Endothelial cell (in vitro differentiated cells): ENCODE results near the gene BBLN. TPM values are rescaled to one million over a fixed set of nuclear protein-coding genes. Genes with fewer than 3 reads are reported as not detected.

ENCODE experiments used
- DNase-seq: peaks from one replicate; pipeline ENCODE4 v3.0.0; 2021; ENCODE audit warnings: low spot score
- H3K27ac Mint-ChIP-seq: one replicate; pipeline ENCODE4 v1.8.0; 2021; ENCODE audit warnings: mixed read lengths, inconsistent platforms; ENCODE audit not compliant: unreplicated experiment
- H3K27me3 Mint-ChIP-seq: one replicate; pipeline ENCODE4 v1.8.0; 2021; ENCODE audit warnings: mild to moderate bottlenecking, moderate library complexity, mixed read lengths, inconsistent platforms; ENCODE audit not compliant: unreplicated experiment
- H3K36me3 Mint-ChIP-seq: one replicate; pipeline ENCODE4 v1.8.0; 2021; ENCODE audit warnings: mild to moderate bottlenecking, low read depth, mixed read lengths, inconsistent platforms; ENCODE audit not compliant: unreplicated experiment
- H3K4me1 Mint-ChIP-seq: one replicate; pipeline ENCODE4 v1.8.0; 2021; ENCODE audit warnings: mild to moderate bottlenecking, mixed read lengths, inconsistent platforms; ENCODE audit not compliant: unreplicated experiment
- H3K4me3 Mint-ChIP-seq: one replicate; pipeline ENCODE4 v1.8.0; 2021; ENCODE audit warnings: mild to moderate bottlenecking, mixed read lengths, inconsistent platforms; ENCODE audit not compliant: unreplicated experiment
- H3K9me3 Mint-ChIP-seq: one replicate; pipeline ENCODE4 v1.8.0; 2021; ENCODE audit warnings: mixed read lengths, inconsistent platforms; ENCODE audit not compliant: unreplicated experiment
- CTCF ChIP-seq: fragments of 200-600 bp; sonication (generic); IDR thresholded peaks from one replicate; pipeline ENCODE4 v1.5.0; 2021; ENCODE audit warnings: antibody characterized with exemption; ENCODE audit not compliant: unreplicated experiment
- total RNA-seq: library from RNA; stranded (reverse); fragmentation: NEBNext Ultra II Directional; extraction: Animal tissue kit (Norgen Biotek cat#: 25700); gene quantifications from one replicate; pipeline ENCODE4 v1.2.1, GENCODE V29; 2021; ENCODE audit not compliant: unreplicated experiment

BBLN gene
- total RNA-seq, 1 donor from 2014 or later: 62.1 TPM

GRCh38 chr9:128153060-128153946 lies 6.8 kb upstream of the BBLN start:
- no peak for TF ChIP-seq CTCF
- no peak overlapping the region for H3K27ac Mint-ChIP-seq
- DNase-seq: no peak

GRCh38 chr9:128153947-128154695 lies 5.9 kb upstream of the BBLN start:
- Mint-ChIP-seq H3K27me3 (peaks cover 4% of the 10 kb centered on the region), H3K4me1 (peaks cover 5% of the 10 kb centered on the region), H3K9me3 (no peaks in the 10 kb centered on the region), H3K27ac (no peak overlapping the region), H3K36me3 (no peaks in the 10 kb centered on the region), H3K4me3 (no peak overlapping the region)
- no peak for TF ChIP-seq CTCF
- DNase-seq: no peak

More at GRCh38 chr9:128153060-128153946, 6.8 kb upstream of the BBLN start:
- Mint-ChIP-seq H3K4me1 (peaks cover 7% of the 10 kb centered on the region), H3K9me3 (no peaks in the 10 kb centered on the region), H3K27me3 (peaks cover 4% of the 10 kb centered on the region), H3K4me3 (no peak overlapping the region), H3K36me3 (no peaks in the 10 kb centered on the region)

GRCh38 chr9:128155736-128156500 lies 4.1 kb upstream of the BBLN start:
- Mint-ChIP-seq H3K27ac (no peak overlapping the region), H3K4me3 (no peak overlapping the region), H3K4me1 (no peaks in the 10 kb centered on the region), H3K27me3 (peaks cover 4% of the 10 kb centered on the region), H3K9me3 (no peaks in the 10 kb centered on the region), H3K36me3 (no peaks in the 10 kb centered on the region)
- DNase-seq: no peak
- no peak for TF ChIP-seq CTCF

- peaks cover 4% of the 10 kb centered on the region for H3K4me1 Mint-ChIP-seq
- no peak for TF ChIP-seq CTCF
- no peak for DNase-seq
- H3K4me3 Mint-ChIP-seq: peak overlapping the region; percentile 83
- peak overlapping the region; percentile 52 for H3K27ac Mint-ChIP-seq
- H3K9me3 Mint-ChIP-seq: no peaks in the 10 kb centered on the region
- peaks cover 14% of the 10 kb centered on the region for H3K36me3 Mint-ChIP-seq
- H3K27me3 Mint-ChIP-seq: peaks cover 6% of the 10 kb centered on the region
Observed at GRCh38 chr9:128159522-128159783, 612 bp upstream of the BBLN start.
